Choroid plexus epithelial cell (primary cell): ENCODE measurements around the gene SALL3.

Experiments used
- DNase-seq: peaks from one replicate; pipeline ENCODE4 v3.0.0-alpha.2; 2010; ENCODE audit warnings: low read depth
- H3K4me3 ChIP-seq: 2 replicates; pipeline ENCODE4 v1.5.1; 2011; ENCODE audit warnings: low read depth, mild to moderate bottlenecking, control low read depth, low read length, moderate library complexity
- CTCF ChIP-seq: conservative IDR thresholded peaks from 2 replicates; pipeline ENCODE4 v1.5.1; 2011; ENCODE audit warnings: low read depth, mild to moderate bottlenecking, control low read depth, inconsistent platforms, low read length, moderate library complexity

Gene SALL3

GRCh38 chr18:79046522-79046921 is 66.9 kb downstream of the SALL3 start:
- H3K4me3 ChIP-seq = no peak overlapping the region
- no peak for TF ChIP-seq CTCF
- DNase-seq = no peak

GRCh38 chr18:79047556-79048244 is 68.1 kb downstream of the SALL3 start:
- no peak for DNase-seq
- H3K4me3 ChIP-seq = no peak overlapping the region
- no peak for TF ChIP-seq CTCF

GRCh38 chr18:79048245-79048632 is 68.6 kb downstream of the SALL3 start:
- no peak for TF ChIP-seq CTCF
- no peak for DNase-seq
- no peak overlapping the region for H3K4me3 ChIP-seq

GRCh38 chr18:79049506-79049905 is 69.9 kb downstream of the SALL3 start:
- DNase-seq = no peak
- H3K4me3 ChIP-seq = no peak overlapping the region
- TF ChIP-seq CTCF = no peak
